ENCODE data around the gene TOMM20. TPM values are rescaled to one million over a fixed set of nuclear protein-coding genes. Genes with fewer than 3 reads are reported as not detected.
"Not testable (repeated sequence)": the region's sequence is repeated elsewhere in the genome, so short reads cannot be mapped to it uniquely, and the experiment has no call there.

The TOMM20 gene
- total RNA-seq, 1 donor from 2014 or later, result 104 TPM

DNA sequence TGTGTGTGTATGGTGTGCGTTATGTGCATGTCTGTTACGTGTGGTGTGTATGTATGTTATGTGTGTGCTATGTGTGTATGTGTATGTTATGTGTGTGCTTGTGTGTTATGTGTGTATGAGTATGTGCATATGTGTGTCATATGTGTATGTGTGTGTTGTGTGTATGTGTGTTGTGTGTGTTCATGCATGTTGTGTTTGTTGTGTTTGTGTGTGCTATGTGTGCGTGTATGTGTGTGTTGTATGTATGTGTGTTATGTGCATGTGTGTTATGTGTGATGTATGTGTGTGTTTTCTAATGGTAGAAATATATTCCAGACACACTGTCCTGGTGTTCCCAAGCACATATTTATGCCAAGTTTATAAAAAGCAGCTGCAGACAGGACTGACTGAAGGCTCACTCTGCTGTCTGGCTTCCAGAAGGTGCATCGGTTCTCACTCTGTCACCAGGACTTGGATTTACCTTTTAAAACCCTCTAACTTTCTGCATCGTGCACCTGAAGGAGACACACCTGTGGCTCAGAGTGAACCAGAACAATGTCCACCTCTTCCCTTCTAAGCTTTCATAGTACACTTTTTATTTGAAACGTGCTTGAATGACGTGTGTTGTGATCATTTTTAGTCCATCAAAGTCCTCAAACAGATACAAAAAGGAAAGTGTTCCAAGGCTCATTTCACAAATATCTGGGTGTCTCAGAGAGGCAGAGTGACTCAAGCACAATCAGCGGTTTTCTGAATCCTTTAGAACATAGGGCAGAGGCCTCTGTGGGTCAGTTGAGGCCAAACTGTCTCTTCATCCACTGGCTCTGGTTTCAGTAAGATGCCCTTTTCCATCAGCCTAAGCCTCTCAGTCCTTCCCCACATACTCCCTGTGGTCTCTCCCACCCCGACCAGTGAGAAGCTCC, 49.9 kb downstream of the TOMM20 start:
- DNase-seq (ENCODE audit: low spot score), result no peak

DNA sequence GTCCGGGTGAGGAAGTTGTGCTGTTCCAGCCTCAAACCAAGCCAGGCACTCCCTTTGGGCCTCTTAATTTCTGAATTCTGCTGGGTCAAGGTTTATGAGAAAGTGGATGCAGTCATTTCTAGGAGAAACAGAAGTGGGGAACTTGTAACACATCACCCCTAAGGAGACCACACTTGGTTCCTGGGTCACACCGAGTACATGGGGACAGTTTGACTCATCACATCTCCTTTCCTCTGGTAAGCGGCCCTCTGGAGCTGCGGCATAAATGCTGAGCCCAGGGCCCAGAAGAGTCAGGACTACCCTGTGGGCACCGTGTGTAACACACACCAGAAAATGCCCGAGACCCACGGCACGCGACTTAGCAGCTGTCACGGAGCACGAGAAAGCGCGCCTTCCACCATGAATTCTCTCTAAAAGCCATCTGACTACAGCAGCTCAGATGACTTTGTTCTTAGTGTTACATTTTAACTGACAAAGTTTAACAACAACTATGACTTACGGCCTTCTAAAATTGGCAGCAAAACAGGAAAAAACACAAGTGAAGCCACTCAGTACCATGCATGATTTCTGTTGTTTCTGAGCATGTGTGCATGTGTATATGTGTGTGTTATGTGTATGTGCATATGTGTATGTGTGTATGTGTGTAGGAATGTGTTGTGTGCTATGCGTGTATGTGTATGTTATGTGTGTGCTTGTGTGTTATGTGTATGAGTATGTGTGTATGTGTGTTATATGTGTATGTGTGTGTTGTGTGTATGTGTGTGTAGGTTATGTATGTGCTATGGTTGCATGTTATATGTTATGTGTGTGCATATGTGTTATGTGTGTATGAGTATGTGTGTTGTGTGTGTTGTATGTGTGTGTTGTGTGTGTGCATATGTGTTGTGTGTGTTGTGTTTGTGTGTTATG, 50.8 kb downstream of the TOMM20 start:
- DNase-seq (ENCODE audit: low spot score), result no peak

DNA sequence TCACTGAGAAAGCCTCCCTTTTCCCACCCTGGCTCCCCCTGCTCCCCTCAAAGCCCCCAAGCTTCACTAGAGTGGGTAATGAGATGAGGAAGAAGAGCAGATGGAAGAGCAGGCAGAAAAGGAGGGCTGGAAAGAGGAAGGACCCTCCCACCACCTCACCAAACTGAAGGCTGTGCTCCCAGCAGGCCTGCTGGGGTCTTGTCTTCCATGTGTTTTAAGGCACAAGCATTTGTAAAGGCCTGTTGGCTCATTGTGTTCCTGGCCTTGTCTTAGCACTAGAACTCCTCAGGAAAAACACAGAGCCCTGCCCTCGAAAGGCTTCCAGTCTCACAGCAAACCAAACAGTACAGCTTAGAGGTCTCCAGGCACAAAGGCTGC, 51.5 kb downstream of the TOMM20 start:
- DNase-seq (ENCODE audit: low spot score), result no peak

DNA sequence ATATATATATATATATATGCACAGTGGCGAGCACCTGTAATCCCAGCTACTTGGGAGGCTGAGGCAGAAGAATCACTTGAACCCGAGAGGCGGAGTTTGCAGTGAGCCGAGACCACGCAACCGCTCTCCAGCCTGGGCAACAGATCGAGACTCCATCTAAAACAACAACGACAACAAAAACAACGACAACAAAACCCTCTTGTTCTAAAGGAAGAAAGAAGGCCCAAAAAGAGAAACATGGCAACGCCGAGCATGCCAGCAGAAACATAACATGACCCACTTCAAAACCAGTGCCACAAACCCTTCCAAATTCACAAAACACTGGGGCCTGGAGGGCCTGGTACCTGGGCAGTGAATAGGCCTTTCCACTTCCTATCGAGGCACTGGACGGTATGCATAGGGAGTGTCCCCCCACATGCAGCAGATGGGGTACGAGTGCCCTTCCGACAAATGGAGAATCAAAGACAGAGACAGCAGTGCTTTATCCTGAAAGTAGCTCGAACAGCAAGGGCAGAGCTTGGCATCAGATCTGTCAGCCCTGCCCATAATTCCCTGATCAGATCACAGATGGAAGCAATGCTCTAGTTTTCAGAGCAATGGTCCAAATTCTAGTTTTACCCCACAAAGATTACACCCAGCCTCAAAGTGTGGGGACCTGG, 52.0 kb downstream of the TOMM20 start:
- no peak for DNase-seq (ENCODE audit: low spot score)

DNA sequence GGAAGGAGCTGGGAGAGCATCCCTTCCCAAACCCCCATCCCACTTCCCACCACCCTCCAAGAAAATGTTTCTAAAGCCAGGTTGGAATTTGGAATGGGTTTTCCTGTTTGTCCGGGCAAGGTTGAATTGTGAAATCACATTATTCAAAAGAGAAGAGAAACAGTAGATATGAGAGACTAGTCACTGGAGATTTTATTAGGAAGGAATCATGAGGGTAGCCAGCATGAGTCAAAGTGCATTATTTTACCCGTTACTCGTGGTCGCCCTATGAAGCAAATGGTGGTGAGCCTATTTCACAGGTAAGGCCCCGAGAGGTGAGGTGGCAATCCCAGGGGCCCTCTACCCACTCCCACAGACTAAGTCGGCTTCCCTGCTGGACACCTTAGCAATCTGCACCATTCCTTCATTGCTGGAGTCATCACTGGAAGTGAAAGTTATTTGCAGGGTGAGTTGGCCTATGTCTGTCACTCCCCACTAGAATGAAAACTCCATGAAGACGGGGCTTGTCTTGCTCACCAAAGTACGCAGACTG, 52.8 kb downstream of the TOMM20 start:
- no peak for DNase-seq (ENCODE audit: low spot score)

DNA sequence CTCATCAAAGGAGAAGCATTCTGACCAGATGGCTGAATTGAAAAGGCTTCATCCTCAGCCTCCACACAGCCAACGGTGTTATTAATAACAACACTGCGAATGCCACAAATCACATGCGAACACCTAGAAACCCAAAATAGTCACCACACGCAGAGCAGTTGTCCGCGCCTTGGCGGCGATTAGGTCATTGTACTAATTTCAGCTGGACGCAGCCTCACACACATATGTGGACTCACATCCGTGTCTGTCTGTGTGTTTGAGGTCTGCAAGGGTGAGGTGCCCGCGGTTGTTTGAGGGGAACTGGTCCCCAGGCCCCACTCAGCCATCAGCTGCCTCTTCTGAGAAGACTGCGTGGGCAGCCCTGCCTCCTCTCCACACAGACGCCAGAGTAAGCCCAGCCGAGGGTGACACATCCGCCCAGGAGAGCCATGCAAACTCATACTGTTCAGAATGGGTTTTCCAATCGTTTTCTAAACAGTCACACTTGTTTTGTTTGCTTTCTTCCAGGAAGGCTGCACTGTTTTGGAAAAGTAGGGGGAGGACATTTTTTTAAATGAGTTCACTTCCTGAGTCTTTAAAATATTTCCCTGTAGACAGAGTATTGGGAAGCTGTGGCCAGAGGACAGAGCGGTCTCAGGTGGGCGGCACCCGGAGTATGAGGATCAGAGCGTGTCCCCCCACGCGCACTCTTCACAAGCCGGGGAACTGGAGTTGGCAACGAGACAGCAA, 53.4 kb downstream of the TOMM20 start:
- DNase-seq (ENCODE audit: low spot score), result no peak

DNA sequence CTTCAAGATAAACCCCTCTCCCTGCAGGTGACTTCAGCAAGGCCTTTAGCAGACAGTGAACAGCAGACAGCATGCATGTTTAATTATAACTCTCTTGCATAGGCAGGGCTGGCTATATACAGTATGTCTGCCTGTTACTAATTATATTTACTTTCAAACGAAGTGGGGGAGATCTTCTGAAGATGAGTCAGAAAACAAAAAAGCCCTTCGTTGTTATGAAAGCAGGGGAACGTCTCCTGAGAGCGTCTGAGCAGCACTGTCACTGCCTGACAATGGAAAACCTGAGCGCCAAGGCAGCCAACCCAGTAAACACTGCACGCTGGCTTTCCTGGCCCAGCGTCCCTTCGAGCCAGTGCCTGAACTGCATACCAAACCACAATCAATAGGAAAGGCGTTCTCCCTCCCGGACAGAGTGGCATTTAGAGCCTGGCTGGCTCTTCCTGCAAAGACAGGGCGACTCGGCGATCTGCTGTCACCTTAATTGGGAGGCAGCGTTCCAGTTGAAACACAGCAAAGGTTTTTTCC, 54.1 kb downstream of the TOMM20 start:
- no peak for DNase-seq (ENCODE audit: low spot score)

DNA sequence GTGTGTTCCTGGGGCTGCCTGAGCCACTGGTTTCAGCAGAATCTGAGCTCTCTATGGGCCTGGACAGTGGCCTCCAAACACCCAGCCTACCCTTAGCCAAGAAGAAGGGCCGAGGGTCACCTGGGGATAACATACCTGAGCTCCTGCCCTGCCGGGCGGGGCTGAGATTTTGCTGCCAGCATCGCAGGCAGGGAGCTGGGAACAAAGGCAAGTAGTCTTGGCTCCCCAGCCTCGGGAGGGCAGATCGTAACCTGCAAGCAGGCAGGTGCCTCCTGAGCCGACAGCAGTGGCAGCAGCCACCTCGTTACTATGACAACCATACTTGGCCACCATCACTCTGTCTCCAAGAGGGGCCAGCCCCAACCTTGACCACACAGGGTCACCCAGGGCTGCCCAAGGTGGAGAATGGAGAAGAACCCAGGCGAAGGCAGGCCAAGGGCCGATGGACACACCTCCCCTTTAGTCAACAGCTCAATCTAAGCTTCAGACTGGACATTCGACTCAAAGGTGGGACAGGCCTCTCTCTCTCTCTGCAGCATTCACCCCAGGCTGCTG, 54.6 kb downstream of the TOMM20 start:
- no peak for DNase-seq (ENCODE audit: low spot score)

DNA sequence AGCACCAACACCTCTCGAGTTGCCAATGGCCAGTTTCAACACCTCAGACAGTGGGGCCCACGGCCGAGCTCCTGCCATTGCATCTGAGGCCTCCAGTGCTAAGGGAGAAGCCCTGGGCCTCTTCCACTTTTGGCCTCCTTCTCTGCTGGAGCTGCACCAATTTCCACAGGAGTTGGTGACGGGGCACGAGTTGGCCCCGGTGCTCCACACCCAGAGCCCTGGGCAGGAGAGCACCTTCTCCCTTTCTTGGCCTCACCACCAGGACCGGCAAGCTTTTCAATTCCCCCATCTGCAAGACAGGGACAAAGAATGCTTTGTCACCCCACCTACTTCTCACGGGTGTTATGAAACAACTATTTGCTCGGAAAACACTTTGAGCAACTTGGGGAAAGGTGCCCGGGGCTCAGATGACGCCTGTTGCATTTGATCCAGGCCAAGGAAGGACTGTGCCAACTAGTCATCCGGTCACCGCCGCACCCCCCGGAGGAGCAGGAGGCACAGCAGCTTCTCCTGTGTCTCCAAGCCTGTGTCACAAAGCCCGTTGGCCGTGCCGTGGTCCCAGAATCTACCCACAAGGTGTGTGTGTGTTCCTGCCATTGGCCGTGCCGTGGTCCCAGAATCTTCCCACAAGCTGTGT, 55.2 kb downstream of the TOMM20 start:
- peak; percentile 83 for DNase-seq (ENCODE audit: low spot score)

DNA sequence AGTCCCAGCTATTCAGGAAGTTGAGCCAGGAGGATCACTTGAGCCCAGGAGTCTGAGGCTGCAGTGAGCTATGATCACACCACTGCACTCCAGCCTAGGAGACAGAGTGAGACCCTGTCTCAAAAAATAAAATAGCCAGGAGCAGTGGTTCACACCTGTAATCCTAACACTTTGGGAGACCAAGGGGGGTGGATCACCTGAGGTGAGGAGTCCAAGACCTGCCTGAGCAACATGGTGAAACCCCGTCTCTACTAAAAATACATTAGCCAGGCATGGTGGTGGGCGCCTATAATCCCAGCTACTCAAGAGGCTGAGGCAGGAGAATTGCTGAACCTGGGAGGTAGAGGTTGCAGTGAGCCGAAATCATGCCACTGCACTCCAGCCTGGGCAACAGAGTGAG, 56.1 kb downstream of the TOMM20 start:
- DNase-seq (ENCODE audit: low spot score), result not testable (repeated sequence)

DNA sequence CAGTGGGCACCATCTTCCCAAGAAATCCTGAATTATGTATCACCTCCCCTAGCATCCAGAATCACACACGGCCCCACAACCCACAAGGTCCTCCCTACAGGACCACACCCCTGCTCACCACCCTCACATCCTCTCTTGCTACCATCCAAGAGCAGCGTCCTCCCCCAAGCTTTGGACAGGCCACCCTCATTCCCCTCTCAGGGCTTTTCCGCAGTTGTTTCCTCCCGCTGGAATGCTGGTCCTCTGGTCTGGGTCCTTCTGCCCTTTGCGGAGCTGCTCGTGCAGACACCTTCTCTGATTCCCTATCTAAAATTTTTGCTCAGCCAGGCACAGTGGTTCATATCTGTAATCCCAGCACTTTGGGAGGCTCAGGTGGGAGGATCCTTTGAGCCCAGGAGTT, 56.5 kb downstream of the TOMM20 start:
- DNase-seq (ENCODE audit: low spot score), result no peak

DNA sequence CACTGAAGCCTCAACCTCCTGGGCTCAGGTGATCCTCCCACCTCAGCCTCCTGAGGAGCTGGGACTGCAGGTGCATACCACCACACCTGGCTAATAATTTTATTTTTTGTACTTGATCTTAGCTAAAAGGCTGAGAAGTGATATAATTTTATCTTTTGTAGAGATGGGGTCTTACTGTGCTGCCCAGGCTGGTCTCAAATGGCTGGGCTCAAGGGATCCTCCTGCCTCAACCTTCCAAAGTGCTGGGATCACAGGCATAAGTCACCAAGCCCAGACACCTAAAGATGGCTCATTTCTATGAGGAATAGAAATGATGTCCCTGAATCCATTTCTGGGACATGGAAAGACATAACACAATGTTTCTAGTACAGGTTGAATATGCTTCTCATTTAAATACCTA, 57.8 kb downstream of the TOMM20 start:
- no peak for DNase-seq (ENCODE audit: low spot score)

DNA sequence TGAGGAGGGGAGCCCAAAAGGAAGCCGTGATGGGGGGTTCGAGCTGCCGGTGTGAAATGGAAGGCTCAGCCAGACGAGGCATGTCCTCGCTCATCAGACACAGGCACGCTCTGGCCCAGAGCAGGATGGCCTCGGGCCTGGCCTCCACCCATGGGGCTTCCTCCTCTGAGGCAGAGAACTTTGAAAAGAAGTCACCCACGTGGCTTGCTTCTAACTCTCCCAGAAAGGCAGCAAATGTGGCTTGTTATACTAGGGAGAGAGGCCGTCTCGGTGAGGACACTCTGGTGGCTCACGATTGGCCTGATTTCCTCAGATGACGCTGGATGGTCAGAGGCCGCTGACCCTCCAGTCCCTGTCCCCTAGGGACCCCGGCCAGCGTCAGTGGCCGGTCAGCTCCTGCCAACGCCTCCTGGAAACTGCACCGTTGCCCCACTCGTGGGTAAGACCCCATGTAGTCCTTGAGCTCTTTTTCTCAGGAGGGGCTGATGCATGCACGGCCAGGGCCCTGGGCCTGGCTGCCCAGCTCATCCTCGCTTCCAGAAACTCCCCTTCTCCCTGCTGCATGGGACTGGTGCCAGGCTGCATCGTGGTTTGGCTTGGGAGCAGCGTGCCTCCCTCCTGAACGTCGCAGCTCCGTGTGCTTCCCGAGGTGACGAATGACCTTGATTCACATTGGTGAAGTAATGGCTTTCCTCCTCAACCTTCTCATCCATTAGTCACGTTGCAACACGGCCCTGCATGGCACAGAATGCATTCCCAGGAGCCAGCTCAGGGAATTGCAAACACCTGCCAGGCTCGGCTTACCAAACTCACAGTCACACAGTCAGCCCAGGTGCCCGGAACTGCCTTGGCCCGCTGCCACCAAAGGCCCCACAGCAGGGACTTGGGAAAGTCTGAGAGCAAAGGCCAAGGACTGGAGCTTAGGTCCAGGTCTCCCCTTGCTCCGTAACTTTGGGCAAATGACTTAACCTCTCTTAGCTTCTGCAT, 58.8 kb downstream of the TOMM20 start:
- no peak for DNase-seq (ENCODE audit: low spot score)

DNA sequence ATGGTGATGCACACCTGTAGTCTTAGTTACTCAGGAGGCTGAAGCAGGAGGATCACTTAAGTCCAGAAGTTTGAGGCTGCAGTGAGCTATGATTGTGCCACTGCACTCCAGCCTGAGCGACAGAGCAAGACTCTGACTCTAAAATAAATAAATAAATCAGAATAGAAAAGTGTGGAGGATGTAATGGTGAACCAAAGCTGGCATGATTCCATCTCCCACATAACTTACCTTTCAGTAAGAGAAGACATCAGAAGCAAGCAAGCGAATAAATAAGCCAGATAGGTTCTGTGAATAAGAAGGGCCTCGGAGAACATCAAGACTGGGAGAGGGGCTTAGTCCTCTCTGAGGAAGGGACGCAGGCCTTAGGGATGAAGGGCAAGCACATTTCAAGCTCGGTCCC, 59.5 kb downstream of the TOMM20 start:
- no peak for DNase-seq (ENCODE audit: low spot score)

DNA sequence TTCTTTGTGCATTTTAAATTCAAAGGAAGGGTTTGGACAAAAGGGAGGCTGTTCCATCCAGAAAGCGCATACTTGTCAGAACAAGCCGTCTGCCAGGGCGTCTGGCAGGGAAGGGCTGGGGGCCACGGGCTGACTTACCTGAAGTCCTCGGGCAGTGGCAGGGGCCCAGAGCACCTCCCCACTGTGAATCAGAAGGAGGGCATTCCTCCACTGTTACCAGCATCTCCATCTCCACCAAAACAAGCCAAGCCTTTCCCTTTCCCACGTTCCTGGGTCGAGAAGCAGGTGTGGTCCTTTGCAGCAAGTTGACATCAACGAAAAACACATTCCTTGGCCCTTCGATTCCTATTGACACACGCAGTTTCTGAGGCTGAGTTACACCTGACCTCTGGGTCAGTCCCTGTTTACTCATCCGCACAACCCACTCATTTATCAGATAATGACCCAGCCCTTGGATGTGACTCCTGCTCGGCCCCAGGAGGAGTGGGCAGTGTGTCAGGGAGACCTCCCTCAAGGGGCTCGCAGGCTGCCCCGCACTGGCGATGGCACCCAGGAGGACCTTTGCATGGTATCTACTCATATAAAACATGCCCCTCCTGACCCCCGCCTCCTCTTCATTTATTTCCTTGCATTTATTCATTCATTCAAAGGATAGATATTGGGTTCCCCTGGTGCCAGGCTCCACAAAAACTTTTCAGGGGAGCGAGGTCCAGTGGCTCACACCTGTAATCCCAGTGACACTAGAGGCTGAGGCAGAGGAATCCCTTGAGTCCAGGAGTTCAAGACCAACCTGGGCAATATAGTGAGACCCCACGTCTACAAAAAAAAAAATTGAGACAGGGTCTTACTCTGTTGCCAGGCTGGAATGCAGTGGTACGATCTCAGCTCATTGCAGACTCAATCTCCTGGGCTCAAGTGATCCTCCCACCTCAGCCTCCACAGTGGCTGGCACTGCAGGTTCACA, 60.2 kb downstream of the TOMM20 start:
- no peak for DNase-seq (ENCODE audit: low spot score)

DNA sequence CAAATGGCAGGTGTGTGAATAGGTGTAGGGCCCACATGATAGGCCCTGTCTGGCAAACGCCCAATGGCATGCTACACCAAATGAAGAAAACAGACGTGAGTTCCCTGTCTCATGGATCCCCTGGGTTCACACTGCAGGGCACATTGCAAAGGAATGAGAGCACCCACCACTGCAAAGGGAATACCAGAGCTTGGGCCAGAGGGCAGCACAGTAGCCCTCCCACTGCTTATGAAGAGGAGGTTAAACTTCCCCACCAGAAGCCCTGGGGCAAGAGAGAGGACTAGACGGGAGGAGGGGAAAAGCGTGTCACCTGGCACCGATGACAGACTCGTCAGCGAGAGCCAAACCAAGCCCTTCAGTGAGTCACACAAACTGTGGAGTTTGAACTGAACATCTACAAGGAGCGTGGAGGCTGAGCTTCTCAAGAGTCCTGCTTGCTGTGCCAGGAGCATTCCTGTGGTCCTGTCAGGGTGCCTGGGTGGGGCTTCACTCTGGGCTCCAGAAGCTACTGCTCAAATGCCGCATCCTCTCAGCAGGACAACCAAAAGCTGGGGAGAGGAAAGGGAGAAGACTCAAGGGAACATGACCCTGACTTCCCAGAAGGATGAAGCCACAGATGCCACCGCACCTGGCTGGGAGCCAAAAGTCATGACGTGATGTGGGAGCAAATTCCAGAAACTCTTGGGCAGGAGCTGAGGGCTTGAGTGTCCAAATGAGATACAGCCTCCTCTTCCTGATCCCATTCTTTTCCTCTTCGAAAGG, 61.1 kb downstream of the TOMM20 start:
- peak; percentile 86 for DNase-seq (ENCODE audit: low spot score)

Measured in ureter (tissue), 1 donor.